Endothelial cell of umbilical vein (primary cell): Measurements from ENCODE around the gene RASAL2. TPM values are rescaled to one million over a fixed set of nuclear protein-coding genes. Genes with fewer than 3 reads are reported as not detected.

Experiments used
- BruUV-seq: library from RNA; stranded (reverse); fragments of 400-500 nt; replicated peaks from 2 replicates; lab custom pipeline; 2021; lab: Mats Ljungman, UMichigan
- CTCF ChIA-PET: fragments of 300-600, 350-600 bp; sonication (Branson Sonifier 250); formaldehyde crosslinking; loops from one replicate; lab custom pipeline; 2021; ENCODE audit warnings: antibody characterized with exemption, inconsistent platforms; lab: Charles Lee
- POLR2A ChIA-PET: fragments of 300-600, 350-600 bp; sonication (Branson Sonifier 250); formaldehyde crosslinking; loops from one replicate; lab custom pipeline; 2021; ENCODE audit warnings: antibody characterized with exemption, inconsistent platforms; lab: Charles Lee
- DNase-seq: peaks from one replicate; pipeline ENCODE4 v3.0.0-alpha.2; 2011; ENCODE audit warnings: low read depth, low spot score
- FAIRE-seq: peaks from 2 replicates; lab custom pipeline; 2011; peaks lifted over from hg19 to GRCh38; lab: Jason Lieb, UNC
- H2AFZ ChIP-seq: 2 replicates; pipeline ENCODE4 v1.6.0; 2012; ENCODE audit warnings: low read depth, low read length, control low read depth, inconsistent platforms
- H3K27ac ChIP-seq: 2 replicates; pipeline ENCODE4 v1.5.1; 2011; ENCODE audit warnings: low read depth, mild to moderate bottlenecking, control low read depth, low read length, moderate library complexity; ENCODE audit not compliant: insufficient read depth
- H3K27me3 ChIP-seq, 2 experiments: 2 replicates each; pipeline versions ENCODE4 v1.6.0 to v1.6.1; 2011; ENCODE audit warnings: low read length in 2 of 2, mixed read lengths in 1 of 2; ENCODE audit not compliant: control insufficient read depth in 2 of 2, insufficient read depth in 2 of 2
- H3K36me3 ChIP-seq, 2 experiments: 2 replicates in 1 of 2; 3 replicates in 1 of 2; pipeline ENCODE4 v1.5.1; 2011; ENCODE audit warnings: low read length in 2 of 2, mild to moderate bottlenecking in 1 of 2, moderate library complexity in 1 of 2; ENCODE audit not compliant: control insufficient read depth in 2 of 2, insufficient read depth in 2 of 2; ENCODE audit errors: extremely low read depth in 1 of 2
- H3K4me1 ChIP-seq: 3 replicates; pipeline ENCODE4 v1.5.1; 2011; ENCODE audit warnings: mild to moderate bottlenecking, low read length; ENCODE audit not compliant: control insufficient read depth, insufficient read depth; ENCODE audit errors: extremely low read depth
- H3K4me2 ChIP-seq: 2 replicates; pipeline ENCODE4 v1.6.1; 2011; ENCODE audit warnings: low read length, control low read depth, mixed read lengths; ENCODE audit not compliant: insufficient read depth
- H3K4me3 ChIP-seq, 3 experiments: fragments of 200-600 bp in 1 of 3; sonication (generic), shearing (Covaris generic) in 1 of 3; replicated peaks in 1 of 3; 2 replicates each; pipeline ENCODE4 v1.5.1; 2011 to 2016; ENCODE audit warnings: control low read depth in 3 of 3, low read length in 3 of 3, mild to moderate bottlenecking in 2 of 3, inconsistent platforms in 1 of 3, low read depth in 1 of 3, moderate library complexity in 1 of 3; ENCODE audit not compliant: insufficient read depth in 1 of 3
- H3K79me2 ChIP-seq: 2 replicates; pipeline ENCODE4 v1.6.0; 2012; ENCODE audit warnings: low read length, inconsistent platforms; ENCODE audit not compliant: control insufficient read depth, insufficient read depth
- H3K9ac ChIP-seq: replicated peaks from 2 replicates; pipeline ENCODE3; 2011; ENCODE audit warnings: low read length, control low read depth; ENCODE audit not compliant: insufficient read depth; ENCODE audit errors: extremely low read depth
- H3K9me1 ChIP-seq: replicated peaks from 3 replicates; pipeline ENCODE4 v1.6.0; 2011; ENCODE audit warnings: mild to moderate bottlenecking, low read length; ENCODE audit not compliant: control insufficient read depth, insufficient read depth; ENCODE audit errors: extremely low read depth
- H3K9me3 ChIP-seq: replicated peaks from 2 replicates; pipeline ENCODE4 v1.5.1; 2012; ENCODE audit warnings: low read length, inconsistent platforms; ENCODE audit not compliant: control insufficient read depth, insufficient read depth
- H4K20me1 ChIP-seq: replicated peaks from 2 replicates; pipeline ENCODE3; 2011; ENCODE audit warnings: mild to moderate bottlenecking, low read length; ENCODE audit not compliant: control insufficient read depth, insufficient read depth; ENCODE audit errors: extremely low read depth
- EZH2 ChIP-seq: IDR thresholded peaks from 2 replicates; pipeline ENCODE4 v1.6.1; 2012; ENCODE audit warnings: borderline replicate concordance, low read depth, mild to moderate bottlenecking, moderate library complexity, low read length, inconsistent platforms; ENCODE audit not compliant: severe bottlenecking
- FOS ChIP-seq: IDR thresholded peaks from 2 replicates; pipeline ENCODE4 v1.6.1; 2011; ENCODE audit warnings: mild to moderate bottlenecking, low read length, moderate library complexity, borderline replicate concordance; ENCODE audit not compliant: insufficient read depth
- GATA2 ChIP-seq: IDR thresholded peaks from 2 replicates; pipeline ENCODE4 v1.7.0; 2011; ENCODE audit warnings: low read depth, mild to moderate bottlenecking, moderate library complexity, mixed read lengths, low read length; ENCODE audit not compliant: insufficient read length, insufficient read depth
- JUN ChIP-seq: IDR thresholded peaks from 2 replicates; pipeline ENCODE4 v1.6.1; 2011; ENCODE audit warnings: borderline replicate concordance, low read depth; ENCODE audit not compliant: insufficient read length, insufficient read depth
- MAX ChIP-seq: IDR thresholded peaks from 2 replicates; pipeline ENCODE4 v1.6.1; 2011; ENCODE audit not compliant: insufficient read depth, insufficient read length
- MYC ChIP-seq: IDR thresholded peaks from one replicate; pipeline ENCODE4 v1.6.1; 2011; ENCODE audit warnings: mild to moderate bottlenecking, low read depth, low read length
- POLR2A ChIP-seq: IDR thresholded peaks from 2 replicates; pipeline ENCODE4 v1.6.1; 2012; ENCODE audit warnings: low read depth, mild to moderate bottlenecking, control low read depth, low read length
- POLR2AphosphoS5 ChIP-seq: IDR thresholded peaks from 2 replicates; pipeline ENCODE4 v1.6.1; 2012; ENCODE audit warnings: low read depth, mild to moderate bottlenecking, control low read depth, low read length, moderate library complexity; ENCODE audit not compliant: insufficient read depth
- dilution Hi-C: fragments of 300-500 bp; cut with MboI; formaldehyde crosslinking; loops from one replicate; pipeline ENCODE4 v1.15.0; 2019; ENCODE audit warnings: low sequenced_read_pairs; ENCODE audit not compliant: extremely low pct_ligation_motif_present
- intact Hi-C: fragments of 100-400 bp; cut with micrococcal nuclease; formaldehyde crosslinking; loops from one replicate; pipeline ENCODE4 v1.10.0; 2022
- polyA plus RNA-seq, 4 experiments: library from polyadenylated mRNA; depleted of rRNA in 3 of 4; stranded (reverse) in 3 of 4; unstranded in 1 of 4; fragments of >200 nt; gene quantifications; 2 replicates each; pipeline versions ENCODE4 v1.2.1 to v1.2.3, GENCODE V29; 2011 to 2012; ENCODE audit warnings: missing spikeins in 1 of 4
- total RNA-seq: library from RNA; stranded (reverse); gene quantifications from 2 replicates; pipeline ENCODE4 v1.2.3, GENCODE V29; 2021
- TF ChIP-seq, protein P1 (sequence below), 2 donors: IDR thresholded peaks; 1 replicate in 1 of 2; 2 replicates in 1 of 2; pipeline ENCODE4 v1.5.1; 2011; ENCODE audit warnings: low read length in 2 of 2, mild to moderate bottlenecking in 2 of 2, moderate library complexity in 2 of 2, control low read depth in 1 of 2, inconsistent platforms in 1 of 2, low read depth in 1 of 2; ENCODE audit not compliant: insufficient read depth in 1 of 2; ENCODE audit errors: extremely low read depth in 1 of 2

RASAL2 gene
- total and polyA plus RNA-seq, 2 donors (not counting 3 experiments of a cell fraction or from before 2014, with no cell fraction given), result 12.5 to 15.5 TPM

DNA sequence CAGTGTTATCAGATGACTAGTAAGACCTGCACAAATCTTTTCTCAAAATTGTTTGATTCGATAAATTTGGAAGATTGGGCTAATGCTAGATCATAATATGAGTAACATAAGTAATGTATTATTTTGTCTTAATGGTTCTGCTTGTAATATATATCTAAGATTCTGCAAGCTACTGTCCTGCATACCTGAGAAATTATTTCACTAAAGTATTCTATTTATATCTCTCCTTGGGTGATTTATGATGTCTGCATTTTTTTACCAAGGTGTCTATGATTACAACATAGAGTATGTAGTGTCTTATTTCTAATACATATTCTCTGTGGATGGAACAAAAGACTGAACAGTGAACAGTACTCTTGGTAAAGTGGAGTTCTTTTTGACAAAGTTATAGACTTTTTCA, 236.2 kb downstream of the RASAL2 start:
- ChIA-PET POLR2A (no interaction called here), CTCF (no interaction called here)
- no peaks in the 10 kb centered on the region for H4K20me1 ChIP-seq
- H3K9me1 ChIP-seq, result no peaks in the 10 kb centered on the region
- H2AFZ ChIP-seq, result no peak overlapping the region
- intact Hi-C loops, result no loop called here
- no peak overlapping the region for H3K4me3 ChIP-seq
- dilution Hi-C loops, result no loop called here
- no peak for FAIRE-seq
- no peak overlapping the region for H3K27ac ChIP-seq
- no TSS peak for BruUV-seq
- no peaks in the 10 kb centered on the region for H3K36me3 ChIP-seq
- H3K9me3 ChIP-seq, result no peaks in the 10 kb centered on the region
- H3K27me3 ChIP-seq, result no peaks in the 10 kb centered on the region
- H3K9ac ChIP-seq, result no peak overlapping the region
- H3K4me2 ChIP-seq, result no peak overlapping the region
- DNase-seq, result no peak
- no peaks in the 10 kb centered on the region for H3K79me2 ChIP-seq
- no peaks in the 10 kb centered on the region for H3K4me1 ChIP-seq
- TF ChIP-seq GATA2, result no peak
- TF ChIP-seq EZH2, result no peak
- TF ChIP-seq MAX, result no peak
- TF ChIP-seq POLR2A, result no peak
- TF ChIP-seq, protein P1, sequence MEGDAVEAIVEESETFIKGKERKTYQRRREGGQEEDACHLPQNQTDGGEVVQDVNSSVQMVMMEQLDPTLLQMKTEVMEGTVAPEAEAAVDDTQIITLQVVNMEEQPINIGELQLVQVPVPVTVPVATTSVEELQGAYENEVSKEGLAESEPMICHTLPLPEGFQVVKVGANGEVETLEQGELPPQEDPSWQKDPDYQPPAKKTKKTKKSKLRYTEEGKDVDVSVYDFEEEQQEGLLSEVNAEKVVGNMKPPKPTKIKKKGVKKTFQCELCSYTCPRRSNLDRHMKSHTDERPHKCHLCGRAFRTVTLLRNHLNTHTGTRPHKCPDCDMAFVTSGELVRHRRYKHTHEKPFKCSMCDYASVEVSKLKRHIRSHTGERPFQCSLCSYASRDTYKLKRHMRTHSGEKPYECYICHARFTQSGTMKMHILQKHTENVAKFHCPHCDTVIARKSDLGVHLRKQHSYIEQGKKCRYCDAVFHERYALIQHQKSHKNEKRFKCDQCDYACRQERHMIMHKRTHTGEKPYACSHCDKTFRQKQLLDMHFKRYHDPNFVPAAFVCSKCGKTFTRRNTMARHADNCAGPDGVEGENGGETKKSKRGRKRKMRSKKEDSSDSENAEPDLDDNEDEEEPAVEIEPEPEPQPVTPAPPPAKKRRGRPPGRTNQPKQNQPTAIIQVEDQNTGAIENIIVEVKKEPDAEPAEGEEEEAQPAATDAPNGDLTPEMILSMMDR (IDR thresholded peaks at IDR 0.05; ENCODE audit: extremely low read depth in 1 of 2, insufficient read depth in 1 of 2, low read depth in 1 of 2, low read length in 2 of 2), result no peak
- no peak for TF ChIP-seq POLR2AphosphoS5
- no peak for TF ChIP-seq MYC
- no peak for TF ChIP-seq FOS
- no peak for TF ChIP-seq JUN
